Gastroesophageal sphincter (tissue), 4 donors: ENCODE data around the gene SH3PXD2B. TPM values are rescaled to one million over a fixed set of nuclear protein-coding genes. Genes with fewer than 3 reads are reported as not detected.

Experiments
- ATAC-seq: fragments of 150-250 bp; one replicate; pipeline ENCODE4 v1.9.1; 2016; ENCODE audit warnings: mild to moderate bottlenecking, moderate library complexity
- H3K27ac ChIP-seq, 4 donors: fragments of 200-600 bp; sonication (generic) in 3 of 4; 1 replicate in 3 of 4; 2 replicates in 1 of 4; pipeline ENCODE4 v1.5.1; 2016 to 2019
- H3K27me3 ChIP-seq: fragments of 200-600 bp; sonication (generic); one replicate; pipeline ENCODE4 v1.5.1; 2019
- H3K36me3 ChIP-seq, 2 donors: fragments of 200-600 bp; sonication (generic); one replicate each; pipeline ENCODE4 v1.5.1; 2019; ENCODE audit warnings: control low read depth in 1 of 2
- H3K4me1 ChIP-seq, 3 donors: fragments of 200-600 bp; sonication (generic); 1 replicate in 2 of 3; 2 replicates in 1 of 3; pipeline ENCODE4 v1.5.1; 2016 to 2019; ENCODE audit warnings: control low read depth in 2 of 3
- H3K4me3 ChIP-seq, 2 donors: fragments of 200-600 bp; sonication (generic); one replicate each; pipeline ENCODE4 v1.5.1; 2019; ENCODE audit warnings: mild to moderate bottlenecking in 1 of 2, moderate library complexity in 1 of 2
- H3K9me3 ChIP-seq, 3 donors: fragments of 200-600 bp; sonication (generic); one replicate each; pipeline ENCODE4 v1.5.1; 2017 to 2019; ENCODE audit warnings: control low read depth in 2 of 3
- CTCF ChIP-seq, 4 experiments: fragments of 200-600 bp in 2 of 4; fragments of 450-650 bp in 2 of 4; sonication (generic) in 1 of 4; IDR thresholded peaks; one replicate each; pipeline ENCODE4 v1.5.1; 2017 to 2019; ENCODE audit warnings: antibody characterized with exemption in 4 of 4, mild to moderate bottlenecking in 2 of 4, moderate library complexity in 2 of 4
- EP300 ChIP-seq: sonication (generic); formaldehyde crosslinking; IDR thresholded peaks from one replicate; pipeline ENCODE4 v1.6.1; 2017; ENCODE audit warnings: antibody characterized with exemption, mild to moderate bottlenecking
- POLR2A ChIP-seq, 2 donors: fragments of 450-650 bp; IDR thresholded peaks; one replicate each; pipeline ENCODE4 v1.6.1; 2017; ENCODE audit warnings: antibody characterized with exemption in 2 of 2, mild to moderate bottlenecking in 2 of 2, moderate library complexity in 1 of 2
- POLR2AphosphoS5 ChIP-seq: sonication (generic); formaldehyde crosslinking; IDR thresholded peaks from one replicate; pipeline ENCODE4 v1.6.1; 2017; ENCODE audit warnings: antibody characterized with exemption
- WGBS, 2 donors: methylation state at CpG; one replicate each; pipeline ENCODE4 v1.1.5; 2018; ENCODE audit warnings: low coverage in 1 of 2; 5-methylcytosine and 5-hydroxymethylcytosine counted together
- total RNA-seq, 4 donors: library from RNA; depleted of rRNA; stranded (reverse); fragments of >200 nt; gene quantifications; one replicate each; pipeline ENCODE4 v1.1.0, GENCODE V29; 2016

The SH3PXD2B gene
- total RNA-seq, 4 donors from 2014 or later, result 40.2 to 80.9 (median 56.0) TPM

GRCh38 chr5:172339264-172340180 is 114.8 kb downstream of the SH3PXD2B start:
- TF ChIP-seq CTCF (IDR thresholded peaks at IDR 0.05) (no peak), POLR2AphosphoS5 (peak; percentile 17), EP300 (no peak)
- peaks cover 0 to 97% of the 10 kb centered on the region in 2 donors for H3K36me3 ChIP-seq
- 70 to 95% methylated on average over 2 to 11 of the region's 35 CpGs for WGBS, 2 donors
- no peak overlapping the region for H3K4me3 ChIP-seq
- no peaks in the 10 kb centered on the region for H3K9me3 ChIP-seq
- peak; percentile 39 for ATAC-seq
- no peak overlapping the region for H3K27ac ChIP-seq
- peaks cover 0 to 28% (median 0%) of the 10 kb centered on the region in 3 donors for H3K4me1 ChIP-seq
- no peaks in the 10 kb centered on the region for H3K27me3 ChIP-seq

- Histone ChIP-seq H3K9me3 (no peaks in the 10 kb centered on the region), H3K4me1 (peaks cover 0 to 28% (median 0%) of the 10 kb centered on the region in 3 donors), H3K27me3 (no peaks in the 10 kb centered on the region), H3K4me3 (no peak overlapping the region), H3K27ac (no peak overlapping the region), H3K36me3 (peaks cover 0 to 80% of the 10 kb centered on the region in 2 donors)
- ATAC-seq, result no peak
- TF ChIP-seq EP300 (no peak), POLR2A (IDR thresholded peaks at IDR 0.05) (no peak), CTCF (IDR thresholded peaks at IDR 0.05) (no peak), POLR2AphosphoS5 (no peak)
- WGBS, 2 donors, result 45 to 66% methylated on average over 2 to 3 of the region's 9 CpGs
Measured at GRCh38 chr5:172336676-172337285, 117.5 kb downstream of the SH3PXD2B start.

GRCh38 chr5:172336264-172336663 is 118.1 kb downstream of the SH3PXD2B start:
- WGBS, 2 donors, result 40 to 48% methylated on average over 2 to 3 of the region's 10 CpGs
- Histone ChIP-seq H3K27ac (no peak overlapping the region), H3K36me3 (peaks cover 0 to 75% of the 10 kb centered on the region in 2 donors), H3K4me3 (no peak overlapping the region), H3K9me3 (no peaks in the 10 kb centered on the region), H3K4me1 (peaks cover 0 to 28% (median 0%) of the 10 kb centered on the region in 3 donors), H3K27me3 (no peaks in the 10 kb centered on the region)
- TF ChIP-seq CTCF (IDR thresholded peaks at IDR 0.05) (no peak), POLR2AphosphoS5 (no peak), POLR2A (IDR thresholded peaks at IDR 0.05) (no peak), EP300 (no peak)
- ATAC-seq, result no peak

GRCh38 chr5:172335721-172336120 is 118.6 kb downstream of the SH3PXD2B start:
- no peak for ATAC-seq
- Histone ChIP-seq H3K9me3 (no peaks in the 10 kb centered on the region), H3K4me1 (peaks cover 0 to 28% (median 0%) of the 10 kb centered on the region in 3 donors), H3K27ac (no peak overlapping the region), H3K36me3 (peaks cover 0 to 70% of the 10 kb centered on the region in 2 donors), H3K27me3 (no peaks in the 10 kb centered on the region), H3K4me3 (no peak overlapping the region)
- TF ChIP-seq POLR2AphosphoS5, result no peak
- no peak for TF ChIP-seq CTCF (IDR thresholded peaks at IDR 0.05)
- 54 to 73% methylated on average over 3 to 4 of the region's 4 CpGs for WGBS, 2 donors
